CD4-positive, alpha-beta T cell (primary cell): ENCODE results near the gene PARD6G. TPM values are rescaled to one million over a fixed set of nuclear protein-coding genes. Genes with fewer than 3 reads are reported as not detected.

ENCODE experiments used
- ATAC-seq: fragments of 200-7000 bp; cut with Tn5 transposase; one replicate; pipeline ENCODE4 v1.10.0; 2022; ENCODE audit warnings: mild to moderate bottlenecking; ENCODE audit not compliant: poor library complexity
- CTCF ChIA-PET: fragments of 350-600 bp; sonication (Branson Sonifier 250); formaldehyde crosslinking; loops from one replicate; lab custom pipeline; 2021; ENCODE audit warnings: antibody characterized with exemption, inconsistent platforms; lab: Charles Lee
- POLR2A ChIA-PET: fragments of 350-600 bp; sonication (Branson Sonifier 250); formaldehyde crosslinking; loops from one replicate; lab custom pipeline; 2021; ENCODE audit warnings: antibody characterized with exemption, inconsistent platforms; lab: Charles Lee
- DNase-seq, 14 experiments: peaks; one replicate each; pipeline ENCODE4 v3.0.0-alpha.2; 2013 to 2020; ENCODE audit warnings: mixed read lengths in 2 of 14
- H3K27ac ChIP-seq, 2 donors: one replicate each; pipeline versions ENCODE4 v1.5.1 to v1.7.0; 2013; ENCODE audit warnings: low read length in 2 of 2, low read depth in 1 of 2, mild to moderate bottlenecking in 1 of 2
- H3K27me3 ChIP-seq, 2 experiments: 1 replicate in 1 of 2; 2 replicates in 1 of 2; pipeline versions ENCODE4 v1.6.1 to v1.7.0; 2013; ENCODE audit warnings: low read length in 2 of 2, control low read depth in 1 of 2, mild to moderate bottlenecking in 1 of 2, moderate library complexity in 1 of 2; ENCODE audit not compliant: insufficient read depth in 2 of 2, control insufficient read depth in 1 of 2
- H3K36me3 ChIP-seq: one replicate; pipeline ENCODE4 v1.6.1; 2013; ENCODE audit warnings: low read length, control low read depth; ENCODE audit not compliant: insufficient read depth
- H3K4me1 ChIP-seq: one replicate; pipeline ENCODE4 v1.6.1; 2013; ENCODE audit warnings: low read length, control low read depth; ENCODE audit not compliant: insufficient read depth
- H3K4me3 ChIP-seq: one replicate; pipeline ENCODE4 v1.5.1; 2013; ENCODE audit warnings: mild to moderate bottlenecking, low read length, moderate library complexity
- H3K9me3 ChIP-seq, 2 experiments: 1 replicate in 1 of 2; 2 replicates in 1 of 2; pipeline versions ENCODE4 v1.6.1 to v1.7.0; 2013; ENCODE audit warnings: low read length in 2 of 2, mild to moderate bottlenecking in 2 of 2, control low read depth in 1 of 2, moderate library complexity in 1 of 2; ENCODE audit not compliant: control insufficient read depth in 1 of 2, insufficient read depth in 1 of 2
- H3K27ac Mint-ChIP-seq: one replicate; pipeline ENCODE4 v1.8.0; 2020; ENCODE audit warnings: mixed read lengths
- H3K27me3 Mint-ChIP-seq: one replicate; pipeline ENCODE4 v1.8.0; 2021; ENCODE audit warnings: mixed read lengths
- H3K36me3 Mint-ChIP-seq: one replicate; pipeline ENCODE4 v1.8.0; 2021; ENCODE audit warnings: low read depth, mixed read lengths
- H3K4me1 Mint-ChIP-seq: one replicate; pipeline ENCODE4 v1.8.0; 2021; ENCODE audit warnings: low read depth, mixed read lengths
- H3K4me3 Mint-ChIP-seq: one replicate; pipeline ENCODE4 v1.8.0; 2020; ENCODE audit warnings: mild to moderate bottlenecking, mixed read lengths
- H3K9me3 Mint-ChIP-seq: one replicate; pipeline ENCODE4 v1.8.0; 2020; ENCODE audit warnings: mixed read lengths
- CTCF ChIP-seq: fragments of 200-600 bp; IDR thresholded peaks from one replicate; pipeline ENCODE4 v1.8.0; 2022; ENCODE audit warnings: antibody characterized with exemption, mild to moderate bottlenecking
- intact Hi-C, 2 experiments: fragments of 100-400 bp; cut with DNase I in 1 of 2; cut with micrococcal nuclease in 1 of 2; formaldehyde crosslinking; loops; one replicate each; pipeline versions ENCODE4 v1.15.1 to v1.9.0; 2023 to 2025; cut with DNase I, micrococcal nuclease
- total RNA-seq, 174 experiments: library from RNA in 2 of 174; stranded (reverse) in 2 of 174; gene quantifications; one replicate each; pipeline ENCODE4 v1.2.3 and lab custom pipeline; 2021 to 2026

PARD6G gene
- total RNA-seq, 2 experiments from 2014 or later = 0.38 to 1.1 TPM

- H3K9me3 ChIP-seq = no peaks in the 10 kb centered on the region
- no peak overlapping the region for H3K27ac ChIP-seq
- intact Hi-C loops = no loop called here
- H3K4me1 ChIP-seq = no peaks in the 10 kb centered on the region
- no peaks in the 10 kb centered on the region for H3K4me1 Mint-ChIP-seq
- H3K9me3 Mint-ChIP-seq = no peaks in the 10 kb centered on the region
- H3K27me3 ChIP-seq = no peaks in the 10 kb centered on the region
- ChIA-PET CTCF (no interaction called here), POLR2A (no interaction called here)
- H3K27ac Mint-ChIP-seq = no peak overlapping the region
- no peak overlapping the region for H3K4me3 Mint-ChIP-seq
- no peaks in the 10 kb centered on the region for H3K27me3 Mint-ChIP-seq
- no peak overlapping the region for H3K4me3 ChIP-seq
- ATAC-seq (no peak), DNase-seq (no peak)
- H3K36me3 ChIP-seq = peaks cover 46% of the 10 kb centered on the region
- TF ChIP-seq CTCF = no peak
- peaks cover 78% of the 10 kb centered on the region for H3K36me3 Mint-ChIP-seq
Measured at GRCh38 chr18:80137976-80138375, 109.3 kb downstream of the PARD6G start.

DNA sequence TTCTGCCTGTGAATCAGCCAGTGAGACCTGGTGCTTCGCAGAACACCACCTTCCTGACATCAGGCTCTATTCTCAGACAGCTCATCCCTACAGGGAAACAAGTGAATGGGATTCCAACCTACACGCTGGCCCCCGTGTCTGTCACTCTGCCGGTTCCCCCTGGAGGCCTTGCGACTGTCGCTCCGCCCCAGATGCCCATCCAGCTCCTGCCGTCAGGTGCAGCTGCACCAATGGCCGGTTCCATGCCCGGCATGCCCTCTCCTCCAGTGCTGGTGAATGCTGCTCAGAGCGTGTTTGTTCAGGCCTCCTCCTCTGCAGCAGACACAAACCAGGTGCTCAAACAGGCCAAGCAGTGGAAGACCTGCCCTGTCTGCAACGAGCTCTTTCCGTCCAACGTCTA, 110.2 kb downstream of the PARD6G start:
- H3K4me3 ChIP-seq = no peak overlapping the region
- no peak overlapping the region for H3K27ac ChIP-seq
- no peak for DNase-seq
- no peaks in the 10 kb centered on the region for H3K27me3 ChIP-seq
- no peaks in the 10 kb centered on the region for H3K4me1 ChIP-seq
- H3K36me3 ChIP-seq = peaks cover 47% of the 10 kb centered on the region
- Mint-ChIP-seq H3K27me3 (no peaks in the 10 kb centered on the region), H3K27ac (no peak overlapping the region), H3K9me3 (no peaks in the 10 kb centered on the region), H3K4me1 (no peaks in the 10 kb centered on the region), H3K4me3 (no peak overlapping the region), H3K36me3 (peaks cover 82% of the 10 kb centered on the region)
- ATAC-seq = no peak
- no peaks in the 10 kb centered on the region for H3K9me3 ChIP-seq
- ChIA-PET POLR2A (no interaction called here), CTCF (no interaction called here)
- TF ChIP-seq CTCF = no peak
- intact Hi-C loops = no loop called here

- H3K9me3 ChIP-seq = no peaks in the 10 kb centered on the region
- H3K27ac ChIP-seq = no peak overlapping the region
- H3K27me3 Mint-ChIP-seq = no peaks in the 10 kb centered on the region
- H3K4me3 ChIP-seq = no peak overlapping the region
- no peaks in the 10 kb centered on the region for H3K27me3 ChIP-seq
- ATAC-seq (no peak), DNase-seq (no peak)
- ChIA-PET POLR2A (no interaction called here), CTCF (no interaction called here)
- peaks cover 86% of the 10 kb centered on the region for H3K36me3 Mint-ChIP-seq
- no peaks in the 10 kb centered on the region for H3K4me1 ChIP-seq
- no peak overlapping the region for H3K27ac Mint-ChIP-seq
- TF ChIP-seq CTCF = no peak
- no peaks in the 10 kb centered on the region for H3K9me3 Mint-ChIP-seq
- H3K36me3 ChIP-seq = peaks cover 47% of the 10 kb centered on the region
- intact Hi-C loops = no loop called here
- peaks cover under 1% of the 10 kb centered on the region for H3K4me1 Mint-ChIP-seq
- no peak overlapping the region for H3K4me3 Mint-ChIP-seq
Measured at GRCh38 chr18:80136679-80137078, 110.6 kb downstream of the PARD6G start.
